Superior temporal gyrus (tissue), 1 donor: Measurements from ENCODE around the gene LIPT1.
"Not testable (repeated sequence)": the region's sequence is repeated elsewhere in the genome, so short reads cannot be mapped to it uniquely, and the experiment has no call there.

Experiments
- DNase-seq: peaks from one replicate; pipeline ENCODE4 v3.0.0-alpha.2; 2016; ENCODE audit errors: extremely low spot score

LIPT1 gene

GRCh38 chr2:99171377-99172140, 16.8 kb downstream of the LIPT1 start:
- DNase-seq = no peak

DNA sequence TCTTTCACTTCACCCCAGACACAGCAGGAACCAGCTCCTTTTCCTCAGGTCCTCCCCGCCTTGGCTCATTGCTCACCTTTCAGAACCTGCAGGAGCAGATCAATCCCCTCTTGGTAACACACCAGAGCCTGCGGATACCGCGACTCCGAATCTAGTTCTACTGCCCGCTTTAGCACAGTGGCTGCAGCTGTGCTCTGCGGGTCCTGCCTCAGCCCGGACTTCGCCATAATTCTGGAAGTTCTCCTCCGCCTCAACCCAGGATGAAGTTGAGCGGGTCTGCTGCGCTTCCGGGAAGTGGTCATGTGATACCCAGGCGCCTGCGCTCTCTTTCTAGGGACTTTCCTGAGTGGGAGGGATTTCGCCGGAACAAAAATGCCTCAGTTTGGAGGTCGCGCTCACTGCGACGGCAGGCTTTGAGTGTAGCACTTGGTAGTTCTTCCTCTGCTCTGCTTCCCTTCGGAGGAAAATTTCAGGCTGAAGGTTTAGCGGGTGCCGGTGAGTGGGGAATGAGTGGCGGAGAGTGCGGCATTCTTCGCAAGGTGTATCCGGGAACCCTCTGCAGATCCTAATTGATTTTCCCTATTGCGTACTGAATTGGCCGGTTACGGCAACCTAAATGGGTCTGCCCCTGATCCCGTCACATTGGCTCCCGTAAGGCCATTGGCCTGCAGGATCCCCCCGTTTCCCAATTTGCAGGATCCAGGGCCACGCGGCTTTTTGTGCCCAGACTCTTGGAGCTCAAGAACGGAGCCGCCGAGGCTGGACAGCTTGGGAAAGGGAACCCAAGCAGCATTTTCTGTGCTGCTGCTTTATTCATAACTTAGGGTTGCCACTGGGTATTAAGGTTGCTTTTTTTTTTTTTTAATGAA, 26.2 kb downstream of the LIPT1 start, which contains the start of the genes MITD1 and MRPL30:
Gene MITD1 (minus strand): TSS at position 304 of the 869 bp plus-strand sequence. CDS start 77 bp downstream, at position 227.
Gene MRPL30 (plus strand): TSS at position 430 of the 869 bp plus-strand sequence. CDS start 5,020 bp downstream, outside the sequence.
- peak; percentile 99 for DNase-seq

- no peak for DNase-seq
Measured at GRCh38 chr2:99181624-99182000, 26.8 kb downstream of the LIPT1 start.

DNA sequence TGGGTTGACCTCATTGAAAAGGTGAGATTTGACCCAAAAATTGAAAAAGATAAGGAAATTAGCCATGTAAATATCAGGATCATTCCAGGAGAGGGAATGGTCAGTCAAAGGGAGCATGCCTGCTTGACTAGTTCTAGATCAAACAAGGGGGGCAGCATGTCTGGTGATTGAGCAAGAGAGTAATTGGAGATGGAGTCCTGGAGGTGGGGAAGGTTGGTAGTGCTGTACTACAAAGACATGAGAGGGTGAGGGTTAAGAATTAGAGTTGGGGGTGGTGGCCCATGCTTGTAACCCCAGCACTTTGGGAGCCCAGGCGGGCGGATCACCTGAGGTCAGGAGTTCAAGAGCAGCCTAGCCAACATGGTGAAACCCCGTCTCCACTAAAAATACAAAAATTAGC, 28.3 kb downstream of the LIPT1 start:
- DNase-seq = no peak

- DNase-seq = no peak
Measured at GRCh38 chr2:99184811-99185210, 30.0 kb downstream of the LIPT1 start.

DNA sequence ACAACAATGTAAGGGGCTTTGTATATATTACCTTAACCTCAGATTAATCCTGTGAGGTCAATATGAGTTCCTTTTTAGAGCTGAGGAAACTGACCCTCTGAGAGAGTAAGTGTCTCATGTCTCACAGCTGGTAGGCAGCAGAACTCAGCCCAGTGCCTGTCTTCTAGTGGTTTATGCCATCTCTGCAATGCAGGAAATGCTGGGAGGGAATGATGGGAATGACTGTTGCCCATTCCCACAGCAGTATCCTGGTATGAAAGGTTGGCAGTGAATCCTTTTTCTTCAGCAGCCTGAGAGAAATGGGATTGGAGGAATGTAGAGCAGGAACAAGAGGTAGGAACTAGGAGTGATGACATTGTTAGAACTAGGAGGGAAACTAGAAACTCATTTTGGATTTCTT, 32.2 kb downstream of the LIPT1 start:
- no peak for DNase-seq

GRCh38 chr2:99188357-99188756, 33.6 kb downstream of the LIPT1 start:
- DNase-seq = no peak

DNA sequence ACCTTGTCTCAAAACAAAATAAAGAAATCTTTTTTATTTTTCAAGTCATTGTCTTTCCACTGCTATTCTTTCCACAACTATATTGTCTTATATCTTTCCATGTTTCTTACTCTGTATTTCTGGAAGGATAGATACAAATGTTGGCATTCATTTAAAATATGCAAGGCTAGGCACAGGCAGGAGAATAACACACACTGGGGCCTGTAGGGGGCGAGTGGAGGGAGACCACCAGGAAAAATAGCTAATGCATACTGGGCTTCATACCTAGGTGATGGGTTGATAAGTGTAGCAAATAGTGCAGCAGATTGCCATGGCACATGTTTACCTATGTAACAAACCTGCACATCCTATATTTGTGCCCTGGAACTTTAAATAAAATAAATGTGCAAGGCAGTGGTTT, 35.8 kb downstream of the LIPT1 start:
- no peak for DNase-seq

DNA sequence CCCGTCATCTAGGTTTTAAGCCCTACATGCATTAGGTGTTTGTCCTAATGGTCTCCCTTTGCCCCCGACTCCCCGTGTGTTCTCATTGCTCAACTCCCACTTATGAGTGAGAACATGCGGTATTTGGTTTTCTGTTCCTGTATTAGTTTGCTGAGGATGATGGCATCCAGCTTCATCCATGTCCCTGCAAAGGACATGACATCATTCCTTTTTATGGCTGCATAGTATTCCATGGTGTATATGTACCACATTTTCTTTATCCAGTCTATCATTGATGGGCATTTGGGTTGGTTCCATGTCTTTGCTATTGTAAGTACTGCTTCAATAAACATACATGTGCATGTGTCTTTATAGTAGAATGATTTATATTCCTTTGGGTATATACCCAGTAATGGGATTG, 37.6 kb downstream of the LIPT1 start:
- not testable (repeated sequence) for DNase-seq

DNA sequence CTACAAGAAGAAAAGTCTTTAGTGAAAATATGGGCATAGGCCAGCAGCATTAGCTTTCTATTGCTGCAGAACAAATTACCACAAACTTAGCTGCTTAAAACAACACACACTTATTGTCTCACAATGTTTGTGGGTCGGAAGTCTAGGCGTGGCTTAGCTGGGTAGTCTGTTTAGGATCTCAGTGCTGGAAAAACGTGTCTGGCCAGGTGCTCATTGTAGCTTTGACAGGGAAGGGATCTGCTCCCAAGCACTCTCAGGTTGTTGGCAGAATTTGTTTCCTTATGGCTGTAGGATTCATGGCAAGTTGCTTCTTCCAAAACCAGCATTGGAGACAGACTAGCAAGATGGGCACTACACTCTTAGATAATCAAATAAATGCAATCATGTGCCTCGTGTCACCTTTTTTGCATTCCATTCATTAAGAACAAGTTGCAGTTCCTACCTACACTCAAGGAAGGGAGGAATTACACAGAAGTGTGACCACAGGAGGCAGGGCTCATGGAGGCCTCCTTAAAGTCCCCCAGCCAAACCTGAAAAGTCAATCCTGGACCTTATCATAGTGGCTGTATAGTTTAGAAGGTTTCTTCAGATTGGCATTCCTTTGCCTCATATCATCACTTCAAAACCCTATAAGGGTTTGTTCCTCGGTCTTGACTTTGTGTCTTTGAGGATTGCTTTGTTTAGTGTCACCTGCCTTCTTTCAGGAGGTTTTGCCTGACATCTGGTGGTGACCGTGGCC, 43.5 kb downstream of the LIPT1 start:
- DNase-seq = no peak

DNA sequence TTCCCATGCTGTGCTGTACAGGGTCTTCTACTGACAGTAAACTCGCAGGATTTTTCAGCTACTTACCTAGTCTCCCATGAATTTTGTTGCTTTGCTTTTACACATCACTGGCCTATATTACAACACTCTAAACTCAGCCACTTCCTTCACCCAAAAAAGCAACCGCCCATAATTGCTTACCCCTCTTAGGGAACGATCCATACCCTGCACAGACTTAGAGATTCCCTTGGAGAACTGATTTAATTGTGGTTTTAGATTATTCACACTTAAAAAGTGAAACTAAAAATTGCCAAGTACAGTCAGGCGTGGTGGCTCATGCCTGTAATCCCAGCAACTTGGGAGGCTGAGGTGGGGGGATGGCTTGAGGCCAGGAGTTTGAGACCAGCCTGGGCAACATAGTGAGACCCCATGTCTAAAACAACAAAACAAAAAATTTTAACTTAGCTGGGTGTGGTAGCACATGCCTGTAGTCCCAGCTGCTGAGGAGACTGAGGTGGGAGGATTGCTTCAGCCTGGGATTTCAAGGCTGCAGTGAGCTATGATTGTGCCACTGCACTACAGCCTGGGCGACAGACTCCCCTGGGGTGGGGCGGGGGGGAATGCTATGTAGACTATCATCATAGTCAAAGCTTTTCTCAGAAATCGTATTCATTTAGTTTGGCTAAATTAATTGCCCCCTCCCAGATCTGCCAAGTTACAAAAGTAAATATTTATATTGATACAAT, 45.5 kb downstream of the LIPT1 start:
- no peak for DNase-seq

DNA sequence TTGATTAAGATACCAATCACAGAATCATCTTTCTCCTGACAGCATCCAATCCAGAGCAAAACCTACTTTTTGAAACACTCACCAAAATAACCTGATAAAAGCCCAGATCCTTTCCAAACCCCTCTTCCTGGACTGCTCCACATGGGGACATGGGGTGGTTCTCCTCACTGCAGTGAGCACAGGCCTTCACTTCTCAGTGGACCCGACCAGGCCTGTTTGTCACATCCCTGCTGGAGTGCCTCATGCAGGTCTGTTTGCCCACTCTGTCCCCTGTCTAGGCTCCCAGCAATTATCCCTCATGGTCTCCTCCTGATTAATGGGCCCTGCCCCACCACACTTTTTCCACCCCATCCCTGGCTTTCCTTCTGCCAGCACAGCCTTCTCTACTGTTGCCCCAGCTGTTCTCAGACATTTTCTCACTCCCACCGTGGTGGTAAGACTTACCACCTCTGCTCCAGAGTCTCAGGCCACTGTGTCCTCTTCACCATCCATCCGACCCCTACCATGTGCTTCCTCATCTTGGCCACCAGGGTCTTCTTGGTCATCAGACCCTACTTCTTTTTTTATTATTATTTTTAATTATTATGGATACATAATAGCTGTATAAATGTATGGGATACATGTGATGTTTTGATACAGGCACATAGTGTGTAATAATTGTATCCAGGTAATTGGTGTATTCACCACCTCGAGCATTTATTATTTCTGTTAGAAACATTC, 47.4 kb downstream of the LIPT1 start:
- DNase-seq = no peak

DNA sequence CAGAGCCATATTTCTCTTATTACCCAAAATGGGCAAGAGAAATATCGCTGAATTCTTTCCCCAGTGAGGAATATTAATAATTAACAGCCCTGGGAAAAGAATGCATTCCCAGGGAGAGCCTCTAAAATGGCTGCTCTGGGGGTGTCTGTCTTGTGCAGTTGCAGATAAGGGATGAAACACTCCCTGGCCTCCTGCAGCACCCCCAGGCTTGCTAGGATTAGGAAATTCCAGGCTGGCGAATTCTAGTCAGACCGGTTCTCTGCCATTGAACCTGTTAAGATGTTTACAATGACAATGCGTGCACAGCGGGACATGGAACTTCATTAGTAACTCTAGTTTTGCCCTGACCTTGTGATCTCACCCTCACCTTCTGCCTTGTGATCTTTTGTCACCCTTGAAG, 50.7 kb downstream of the LIPT1 start:
- no peak for DNase-seq
